22Rv1 (cell line): ENCODE measurements around the gene SAMMSON.

ENCODE experiments used
- CTCF ChIP-seq: fragments of 450-650 bp; IDR thresholded peaks from 2 replicates; pipeline ENCODE4 v1.5.1; 2017; ENCODE audit warnings: mild to moderate bottlenecking
- ZFX ChIP-seq: fragments of 450-650 bp; IDR thresholded peaks from 2 replicates; pipeline ENCODE4 v1.6.1; 2017; ENCODE audit warnings: antibody characterized with exemption, borderline replicate concordance

GRCh38 chr3:70000563-70001081 lies 1.1 kb downstream of the SAMMSON start:
- TF ChIP-seq CTCF: no peak
- no peak for TF ChIP-seq ZFX
